ENCODE measurements around the gene THEM4. TPM values are rescaled to one million over a fixed set of nuclear protein-coding genes. Genes with fewer than 3 reads are reported as not detected.

THEM4 gene
- total and polyA plus RNA-seq, 2 of the 8 experiments (the other 6 are each of a cell fraction or from before 2014, with no cell fraction given): 9.9 to 11.2 TPM

DNA sequence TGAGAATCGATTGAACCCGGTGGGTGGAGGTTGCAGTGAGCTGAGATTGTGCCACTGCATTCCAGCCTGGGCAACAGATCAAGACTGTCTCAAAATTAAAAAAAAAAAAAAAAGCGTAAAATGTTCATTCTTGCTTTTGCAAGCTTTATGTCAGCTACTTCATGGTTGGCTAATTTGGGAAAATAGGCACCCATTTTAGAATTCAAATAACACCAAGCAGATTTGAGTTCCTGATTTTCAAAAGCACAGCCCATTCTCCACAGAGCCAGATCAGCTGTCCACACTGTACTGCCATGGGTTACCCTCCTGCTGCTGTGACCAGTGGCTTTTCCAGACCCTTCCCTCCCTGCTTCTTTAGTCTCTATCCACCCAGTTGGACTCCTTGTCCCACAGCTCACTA lies 60.2 kb downstream of the THEM4 start:
- H3K23ac ChIP-seq (ENCODE audit: insufficient read length): no peak overlapping the region
- no peak overlapping the region for H3K56ac ChIP-seq (replicated peaks; ENCODE audit: insufficient read length, low read depth, low read length)
- H3K23me2 ChIP-seq (ENCODE audit: low read depth, low read length): 0 out of 2 replicates have a peak, but pooled peaks cover 4% of the 10 kb centered on the region
- DNase-seq (ENCODE audit: low read depth in 1 of 2, low spot score in 2 of 2) (no peak), FAIRE-seq (no peak)
- no peak for TF ChIP-seq TBP (IDR thresholded peaks at IDR 0.05; ENCODE audit: low read depth, low read length)
- TF ChIP-seq RAD21 (IDR thresholded peaks at IDR 0.05 in 1 of 2, conservative IDR thresholded peaks at IDR 0.05 in 1 of 2; ENCODE audit: low read depth in 2 of 2, low read length in 2 of 2): no peak
- no peak for TF ChIP-seq RNF2 (IDR thresholded peaks at IDR 0.05; ENCODE audit: borderline replicate concordance, low read depth, low read length, missing control alignments, poor library complexity, severe bottlenecking)
- no peak for TF ChIP-seq SAP30 (IDR thresholded peaks at IDR 0.05; ENCODE audit: insufficient read depth, insufficient replicate concordance, low read length)
- TF ChIP-seq ATF3 (IDR thresholded peaks at IDR 0.05; ENCODE audit: insufficient read depth, low read depth, low read length): no peak
- H2AFZ ChIP-seq (ENCODE audit: low read length): no peak overlapping the region
- no peak overlapping the region for H3K18ac ChIP-seq (ENCODE audit: extremely low read depth, low read length)
- H4K91ac ChIP-seq (replicated peaks; ENCODE audit: insufficient read length, low read length): no peak overlapping the region
- H2BK15ac ChIP-seq (ENCODE audit: low read length): no peak overlapping the region
- H4K8ac ChIP-seq (ENCODE audit: extremely low read depth, insufficient read depth, low read length): no peak overlapping the region
- H3K4me1 ChIP-seq (replicated peaks in 1 of 4; ENCODE audit: control insufficient read depth in 3 of 4, insufficient read depth in 4 of 4, low read length in 3 of 4): peaks cover 6 to 11% (median 7%) of the 10 kb centered on the region in 4 experiments
- no peak overlapping the region for H4K5ac ChIP-seq (ENCODE audit: insufficient read length, low read depth, low read length)
- H3K27ac ChIP-seq (ENCODE audit: low read depth, low read length): no peak overlapping the region
- WGBS, 2 experiments (ENCODE audit: extremely low coverage in 1 of 2, insufficient coverage in 1 of 2, insufficient read length in 1 of 2, insufficient replicate concordance in 2 of 2, low coverage in 1 of 2, low lambda C conversion rate in 2 of 2, missing lambda C conversion rate in 1 of 2): 90% methylated on average over 3 of the region's 3 CpGs; no CpG with 5 or more reads in 1 of the 2 experiments
- no peak overlapping the region for H2BK12ac ChIP-seq (ENCODE audit: low read depth, low read length)
- H3K36me3 ChIP-seq (ENCODE audit: control insufficient read depth in 2 of 4, insufficient read depth in 4 of 4, low read length in 3 of 4): no peaks in the 10 kb centered on the region
- H3K4ac ChIP-seq (replicated peaks; ENCODE audit: insufficient read length, low read depth, low read length): no peak overlapping the region
- H2BK20ac ChIP-seq (ENCODE audit: low read length): no peak overlapping the region
- no peak overlapping the region for H3K14ac ChIP-seq (ENCODE audit: insufficient read length)
- ChIA-PET POLR2A (ENCODE audit: partially characterized antibody) (interaction anchor here (0.7 to 2.7 kb wide), 3 partner anchors 10 to 12 kb away, joined by 3 to 14 read pairs (median 4); partner anchors contain the start of gene C2CD4D), CTCF (ENCODE audit: partially characterized antibody) (interaction anchor here (0.9 to 1.9 kb wide), 4 partner anchors 9 to 168 kb away, joined by 3 to 8 read pairs (median 4); no protein-coding TSS in a partner anchor)
- no peaks in the 10 kb centered on the region for H3K9me3 ChIP-seq (ENCODE audit: insufficient read depth in 2 of 2, low read depth in 1 of 2, low read length in 1 of 2)
- no peak overlapping the region for H3K9ac ChIP-seq (replicated peaks in 1 of 4; ENCODE audit: extremely low read depth in 1 of 4, low read depth in 3 of 4, low read length in 3 of 4)
- no peaks in the 10 kb centered on the region for H3K79me2 ChIP-seq (ENCODE audit: control insufficient read depth in 1 of 2, insufficient read depth in 2 of 2, low read length in 2 of 2)
- H3K79me1 ChIP-seq (ENCODE audit: low read depth, low read length): no peaks in the 10 kb centered on the region
- H4K20me1 ChIP-seq (replicated peaks in 1 of 2; ENCODE audit: control insufficient read depth in 1 of 2, insufficient read depth in 2 of 2, low read length in 2 of 2): no peaks in the 10 kb centered on the region
- no peaks in the 10 kb centered on the region for H3K27me3 ChIP-seq (replicated peaks in 1 of 4; ENCODE audit: control insufficient read depth in 3 of 4, extremely low read depth in 1 of 4, insufficient read depth in 3 of 4, low read length in 3 of 4)
- no peak overlapping the region for H2BK5ac ChIP-seq (ENCODE audit: low read depth, low read length)
- no peak overlapping the region for H2BK120ac ChIP-seq (replicated peaks; ENCODE audit: low read depth, low read length)
- H3K4me3 ChIP-seq (ENCODE audit: extremely low read depth in 1 of 4, insufficient read depth in 2 of 4, low read depth in 3 of 4, low read length in 4 of 4): no peak overlapping the region
- no peak overlapping the region for H3K4me2 ChIP-seq (ENCODE audit: insufficient read depth in 1 of 2, low read depth in 2 of 2, low read length in 2 of 2)
- H2AK5ac ChIP-seq (ENCODE audit: low read depth, low read length): no peak overlapping the region
